Naive thymus-derived CD8-positive, alpha-beta T cell (primary cell): ENCODE measurements around the gene P2RY11. TPM values are rescaled to one million over a fixed set of nuclear protein-coding genes. Genes with fewer than 3 reads are reported as not detected.
A peak's percentile ranks its signal among the peaks of the same experiment; 100 is the strongest.

ENCODE experiments used
- ATAC-seq, 2 donors: fragments of 150-1000 bp; cut with Tn5 transposase in 1 of 2; sonication (Bioruptor Pico), chemical (Tn5 transposase) in 1 of 2; 1 replicate in 1 of 2; 2 replicates in 1 of 2; pipeline ENCODE4 v1.10.0; 2021; ENCODE audit warnings: mild to moderate bottlenecking in 2 of 2, moderate library complexity in 2 of 2
- POLR2A ChIA-PET: fragments of 350-600 bp; sonication (Branson Sonifier 250); formaldehyde crosslinking; loops from one replicate; lab custom pipeline; 2021; ENCODE audit warnings: antibody characterized with exemption; lab: Charles Lee
- DNase-seq, 10 donors: peaks; one replicate each; pipeline versions ENCODE4 v3.0.0 to v3.0.0-alpha.2; 2020 to 2022
- H3K27ac Mint-ChIP-seq, 10 donors: one replicate each; pipeline ENCODE4 v1.8.0; 2020 to 2022; ENCODE audit warnings: mild to moderate bottlenecking in 10 of 10, mixed read lengths in 10 of 10, moderate library complexity in 4 of 10, inconsistent platforms in 1 of 10
- H3K27me3 Mint-ChIP-seq, 5 donors: one replicate each; pipeline ENCODE4 v1.8.0; 2021 to 2022; ENCODE audit warnings: mixed read lengths in 5 of 5
- H3K36me3 Mint-ChIP-seq, 3 donors: one replicate each; pipeline ENCODE4 v1.8.0; 2020 to 2022; ENCODE audit warnings: mixed read lengths in 3 of 3, mild to moderate bottlenecking in 2 of 3, inconsistent platforms in 1 of 3
- H3K4me1 Mint-ChIP-seq, 4 donors: one replicate each; pipeline ENCODE4 v1.8.0; 2021 to 2022; ENCODE audit warnings: mixed read lengths in 4 of 4
- H3K4me3 Mint-ChIP-seq, 10 donors: one replicate each; pipeline ENCODE4 v1.8.0; 2020 to 2022; ENCODE audit warnings: mild to moderate bottlenecking in 10 of 10, mixed read lengths in 10 of 10, moderate library complexity in 6 of 10, inconsistent platforms in 1 of 10
- H3K9me3 Mint-ChIP-seq, 9 donors: one replicate each; pipeline ENCODE4 v1.8.0; 2020 to 2022; ENCODE audit warnings: mixed read lengths in 9 of 9, mild to moderate bottlenecking in 3 of 9, inconsistent platforms in 1 of 9, moderate library complexity in 1 of 9
- polyA plus RNA-seq, 3 donors: library from polyadenylated mRNA; unstranded; fragments of 300-500 nt; fragmentation: Illumina TruSeq; gene quantifications; one replicate each; pipeline ENCODE4 v1.2.3, GENCODE V29; 2021
- total RNA-seq, 8 experiments: library from RNA in 2 of 8; stranded (reverse) in 2 of 8; gene quantifications; one replicate each; pipeline ENCODE4 v1.2.3 and lab custom pipeline; 2021 to 2026

P2RY11 gene
- total and polyA plus RNA-seq, 5 experiments from 2014 or later: 2.2 to 68.0 (median 4.2) TPM

- Mint-ChIP-seq H3K4me1 (peaks cover 25 to 72% (median 60%) of the 10 kb centered on the region in 4 donors), H3K27me3 (no peaks in the 10 kb centered on the region), H3K9me3 (no peaks in the 10 kb centered on the region), H3K4me3 (peak overlapping the region; percentile 75 to 93 (median 85)), H3K27ac (peak overlapping the region in 8 of 10 donors; percentile 5 to 100 (median 96)), H3K36me3 (peaks cover 0 to 51% (median 3%) of the 10 kb centered on the region in 3 donors)
- DNase-seq: no peak
- POLR2A ChIA-PET: interaction anchor here (0.6 to 8.4 kb wide), 10 partner anchors 9 to 131 kb away, joined by 3 to 101 read pairs (median 4); partner anchors contain the start of gene EIF3G
- ATAC-seq: no peak
Observed at GRCh38 chr19:10107817-10108367, 3.6 kb upstream of the P2RY11 start.

- no peak for DNase-seq
- POLR2A ChIA-PET: interaction anchor here (1.3 to 8.4 kb wide), 2 partner anchors 7 to 11 kb away, joined by 3 to 101 read pairs; partner anchors contain the start of gene EIF3G
Observed at GRCh38 chr19:10109528-10109927, 2.0 kb upstream of the P2RY11 start.

GRCh38 chr19:10110076-10110971 lies 1.2 kb upstream of the P2RY11 start:
- no peaks in the 10 kb centered on the region for H3K27me3 Mint-ChIP-seq
- no peak for DNase-seq
- H3K4me1 Mint-ChIP-seq: peaks cover 20 to 64% (median 58%) of the 10 kb centered on the region in 4 donors
- POLR2A ChIA-PET: interaction anchor here (1.3 to 10.6 kb wide), 3 partner anchors 6 to 12 kb away, joined by 3 to 103 read pairs (median 101); partner anchors contain the start of gene EIF3G
- H3K27ac Mint-ChIP-seq: peak overlapping the region in 7 of 10 donors; percentile 51 to 91 (median 74)
- peak overlapping the region in 4 of 10 donors; percentile 22 to 58 (median 39) for H3K4me3 Mint-ChIP-seq
- ATAC-seq: no peak
- no peaks in the 10 kb centered on the region for H3K9me3 Mint-ChIP-seq
- H3K36me3 Mint-ChIP-seq: peaks cover 0 to 59% (median 3%) of the 10 kb centered on the region in 3 donors

More at GRCh38 chr19:10109528-10109927, 2.0 kb upstream of the P2RY11 start:
- peaks cover 0 to 53% (median 3%) of the 10 kb centered on the region in 3 donors for H3K36me3 Mint-ChIP-seq
- peak overlapping the region in 6 of 10 donors; percentile 19 to 77 (median 56) for H3K27ac Mint-ChIP-seq
- H3K4me3 Mint-ChIP-seq: peak overlapping the region in 4 of 10 donors; percentile 22 to 67 (median 25)
- no peak for ATAC-seq
- peaks cover 27 to 72% (median 62%) of the 10 kb centered on the region in 4 donors for H3K4me1 Mint-ChIP-seq
- no peaks in the 10 kb centered on the region for H3K9me3 Mint-ChIP-seq
- no peaks in the 10 kb centered on the region for H3K27me3 Mint-ChIP-seq

- Mint-ChIP-seq H3K36me3 (peaks cover 0 to 63% (median 3%) of the 10 kb centered on the region in 3 donors), H3K4me3 (peak overlapping the region in 4 of 10 donors; percentile 22 to 87 (median 39)), H3K4me1 (peaks cover 19 to 61% (median 53%) of the 10 kb centered on the region in 4 donors), H3K27me3 (no peaks in the 10 kb centered on the region), H3K27ac (peak overlapping the region in 5 of 10 donors; percentile 51 to 97 (median 90)), H3K9me3 (no peaks in the 10 kb centered on the region)
- no peak for ATAC-seq
- DNase-seq: no peak
- POLR2A ChIA-PET: interaction anchor here (1.0 to 10.6 kb wide), 2 partner anchors 13 to 31 kb away, joined by 3 to 103 read pairs; no protein-coding TSS in a partner anchor
Observed at GRCh38 chr19:10110972-10111317, 548 bp upstream of the P2RY11 start.

- Mint-ChIP-seq H3K4me3 (peak overlapping the region; percentile 22 to 87 (median 60)), H3K27ac (peak overlapping the region; percentile 75 to 97 (median 89)), H3K9me3 (no peaks in the 10 kb centered on the region), H3K36me3 (peaks cover 0 to 69% (median 6%) of the 10 kb centered on the region in 3 donors), H3K4me1 (peaks cover 17 to 60% (median 47%) of the 10 kb centered on the region in 4 donors), H3K27me3 (no peaks in the 10 kb centered on the region)
- ATAC-seq (peak; percentile 17 to 31), DNase-seq (peak in 2 of 10 donors; percentile 26 to 61)
- POLR2A ChIA-PET: interaction anchor here (1.0 to 12.3 kb wide), 5 partner anchors 6 to 83 kb away, joined by 3 to 116 read pairs (median 101); partner anchors contain the start of genes ANGPTL6, DNMT1 and PPAN
Observed at GRCh38 chr19:10112037-10112761, 706 bp downstream of the P2RY11 start.

- no peaks in the 10 kb centered on the region for H3K9me3 Mint-ChIP-seq
- H3K36me3 Mint-ChIP-seq: peaks cover 0 to 68% (median 11%) of the 10 kb centered on the region in 3 donors
- H3K27me3 Mint-ChIP-seq: no peaks in the 10 kb centered on the region
- POLR2A ChIA-PET: interaction anchor here (0.6 to 12.3 kb wide), 6 partner anchors 7 to 192 kb away, joined by 5 to 116 read pairs (median 54); partner anchors contain the start of genes ANGPTL6, DNMT1 and PPAN
- DNase-seq: peak in 9 of 10 donors; percentile 38 to 78 (median 57)
- peak overlapping the region; percentile 75 to 97 (median 89) for H3K27ac Mint-ChIP-seq
- peaks cover 19 to 58% (median 45%) of the 10 kb centered on the region in 4 donors for H3K4me1 Mint-ChIP-seq
- peak; percentile 60 to 61 for ATAC-seq
- peak overlapping the region; percentile 41 to 87 (median 62) for H3K4me3 Mint-ChIP-seq
Observed at GRCh38 chr19:10112895-10113591, 1.6 kb downstream of the P2RY11 start.

- Mint-ChIP-seq H3K9me3 (no peaks in the 10 kb centered on the region), H3K27ac (peak overlapping the region in 5 of 10 donors; percentile 8 to 97 (median 90)), H3K27me3 (no peaks in the 10 kb centered on the region), H3K4me1 (peaks cover 19 to 58% (median 46%) of the 10 kb centered on the region in 4 donors), H3K4me3 (peak overlapping the region in 5 of 10 donors; percentile 6 to 87 (median 27)), H3K36me3 (peaks cover 0 to 64% (median 11%) of the 10 kb centered on the region in 3 donors)
- ATAC-seq (peak; percentile 5 to 12), DNase-seq (peak in 1 of 10 donors; percentile 16)
- POLR2A ChIA-PET: interaction anchor here (0.6 to 12.3 kb wide), 6 partner anchors 8 to 192 kb away, joined by 5 to 116 read pairs (median 54); partner anchors contain the start of genes ANGPTL6, DNMT1 and PPAN
Observed at GRCh38 chr19:10113592-10113963, 2.1 kb downstream of the P2RY11 start.

- DNase-seq (no peak), ATAC-seq (peak in 1 of 2 donors; percentile 3)
- H3K36me3 Mint-ChIP-seq: peaks cover 0 to 58% (median 11%) of the 10 kb centered on the region in 3 donors
- peak overlapping the region in 2 of 10 donors; percentile 27 to 59 for H3K4me3 Mint-ChIP-seq
- H3K27me3 Mint-ChIP-seq: no peaks in the 10 kb centered on the region
- H3K9me3 Mint-ChIP-seq: no peaks in the 10 kb centered on the region
- peak overlapping the region in 4 of 10 donors; percentile 46 to 97 (median 92) for H3K27ac Mint-ChIP-seq
- peaks cover 19 to 62% (median 50%) of the 10 kb centered on the region in 4 donors for H3K4me1 Mint-ChIP-seq
- POLR2A ChIA-PET: interaction anchor here (0.6 to 12.3 kb wide), 8 partner anchors 8 to 1523 kb away, joined by 3 to 116 read pairs (median 6); partner anchors contain the start of genes ANGPTL6, DNMT1 and PPAN
Observed at GRCh38 chr19:10113964-10114650, 2.6 kb downstream of the P2RY11 start.

GRCh38 chr19:10114651-10115391 lies 3.3 kb downstream of the P2RY11 start:
- no peaks in the 10 kb centered on the region for H3K27me3 Mint-ChIP-seq
- DNase-seq: no peak
- POLR2A ChIA-PET: interaction anchor here (0.8 to 12.3 kb wide), 7 partner anchors 9 to 1524 kb away, joined by 3 to 116 read pairs (median 7); partner anchors contain the start of genes ANGPTL6, DNMT1 and PPAN
- H3K9me3 Mint-ChIP-seq: no peaks in the 10 kb centered on the region
- peak overlapping the region in 4 of 10 donors; percentile 2 to 78 (median 25) for H3K4me3 Mint-ChIP-seq
- peak overlapping the region in 3 of 10 donors; percentile 49 to 74 (median 52) for H3K27ac Mint-ChIP-seq
- no peak for ATAC-seq
- H3K36me3 Mint-ChIP-seq: peaks cover 0 to 54% (median 11%) of the 10 kb centered on the region in 3 donors
- peaks cover 21 to 70% (median 54%) of the 10 kb centered on the region in 4 donors for H3K4me1 Mint-ChIP-seq
